PC-3 (cell line): ENCODE results near the gene VWDE. TPM values are rescaled to one million over a fixed set of nuclear protein-coding genes. Genes with fewer than 3 reads are reported as not detected.
A peak's percentile ranks its signal among the peaks of the same experiment; 100 is the strongest.

Source experiments
- ATAC-seq: fragments of 200-7000 bp; cut with Tn5 transposase; 2 replicates; pipeline ENCODE4 v1.9.1; 2020; ENCODE audit warnings: mild to moderate bottlenecking, moderate library complexity
- BruUV-seq: library from RNA; stranded (reverse); fragments of 400-500 nt; replicated peaks from 2 replicates; lab custom pipeline; 2021; lab: Mats Ljungman, UMichigan
- CTCF ChIA-PET: fragments of 300-600 bp; sonication (Branson Sonifier 250); formaldehyde crosslinking; loops from one replicate; lab custom pipeline; 2022; ENCODE audit warnings: antibody characterized with exemption; lab: Charles Lee
- POLR2A ChIA-PET: fragments of 300-600 bp; sonication (Branson Sonifier 250); formaldehyde crosslinking; loops from one replicate; lab custom pipeline; 2022; ENCODE audit warnings: antibody characterized with exemption; ENCODE audit not compliant: unreplicated experiment; lab: Charles Lee
- DNase-seq: peaks from one replicate; pipeline ENCODE4 v3.0.0-alpha.2; 2015
- H2AFZ ChIP-seq: fragments of 300-600 bp; sonication (generic); 2 replicates; pipeline ENCODE4 v1.6.0; 2016; ENCODE audit warnings: antibody characterized with exemption, low read length
- H3F3A ChIP-seq: fragments of 300-600 bp; sonication (generic); one replicate; pipeline ENCODE4 v1.6.0; 2017; ENCODE audit warnings: antibody characterized with exemption, low read length, control low read depth, mild to moderate bottlenecking; ENCODE audit not compliant: unreplicated experiment
- H3K27ac ChIP-seq: fragments of 300-600 bp; sonication (generic); 2 replicates; pipeline ENCODE4 v1.5.1; 2016; ENCODE audit warnings: mild to moderate bottlenecking, low read length
- H3K27me3 ChIP-seq: fragments of 300-600 bp; sonication (generic); 2 replicates; pipeline ENCODE4 v1.6.1; 2016; ENCODE audit warnings: low read length, mixed read lengths
- H3K36me3 ChIP-seq: fragments of 300-600 bp; sonication (generic); 2 replicates; pipeline ENCODE4 v1.6.1; 2016; ENCODE audit warnings: low read depth, mixed run types, low read length, mixed read lengths
- H3K4me1 ChIP-seq: fragments of 300-600 bp; sonication (generic); 2 replicates; pipeline ENCODE4 v1.5.1; 2016; ENCODE audit warnings: low read length; ENCODE audit not compliant: insufficient read depth
- H3K4me2 ChIP-seq: fragments of 300-600 bp; sonication (generic); 2 replicates; pipeline ENCODE4 v1.6.0; 2016; ENCODE audit warnings: low read length
- H3K4me3 ChIP-seq: fragments of 300-600 bp; sonication (generic); 2 replicates; pipeline ENCODE4 v1.5.1; 2016; ENCODE audit warnings: mild to moderate bottlenecking, low read length, mixed read lengths
- H3K79me2 ChIP-seq: fragments of 300-600 bp; sonication (generic); 2 replicates; pipeline ENCODE4 v1.6.1; 2017; ENCODE audit warnings: low read length, mixed read lengths
- H3K9ac ChIP-seq: fragments of 300-600 bp; sonication (generic); 2 replicates; pipeline ENCODE4 v1.6.0; 2016; ENCODE audit warnings: mild to moderate bottlenecking, low read length
- H3K9me2 ChIP-seq: fragments of 300-600 bp; sonication (generic); replicated peaks from 2 replicates; pipeline ENCODE4 v1.6.1; 2016; ENCODE audit warnings: mixed run types, low read length, mixed read lengths
- H3K9me3 ChIP-seq: fragments of 300-600 bp; sonication (generic); 2 replicates; pipeline ENCODE4 v1.6.1; 2016; ENCODE audit warnings: low read length, mixed read lengths
- H4K20me1 ChIP-seq: fragments of 300-600 bp; sonication (generic); 2 replicates; pipeline ENCODE4 v1.6.1; 2016; ENCODE audit warnings: low read length, mixed read lengths
- EZH2 ChIP-seq: fragments of 300-600 bp; sonication (generic); IDR thresholded peaks from one replicate; pipeline ENCODE4 v1.6.1; 2017; ENCODE audit warnings: antibody characterized with exemption, mild to moderate bottlenecking, low read length; ENCODE audit not compliant: unreplicated experiment
- EZH2phosphoT487 ChIP-seq: fragments of 300-600 bp; sonication (generic); IDR thresholded peaks from 2 replicates; pipeline ENCODE4 v1.6.1; 2018; ENCODE audit warnings: mild to moderate bottlenecking, antibody characterized with exemption, low read length, borderline replicate concordance
- intact Hi-C: fragments of 100-400 bp; cut with micrococcal nuclease; formaldehyde crosslinking; loops from 2 replicates; pipeline ENCODE4 v1.9.0; 2023
- total RNA-seq: library from RNA; depleted of rRNA; stranded (reverse); fragments of >200 nt; gene quantifications from 2 replicates; pipeline ENCODE4 v1.2.3, GENCODE V29; 2014
- TF ChIP-seq, protein P1 (sequence below): fragments of 300-600 bp; sonication (generic); conservative IDR thresholded peaks from 2 replicates; pipeline ENCODE4 v1.5.1; 2017; ENCODE audit warnings: antibody characterized with exemption, low read depth, mild to moderate bottlenecking, low read length

The VWDE gene
- total RNA-seq, 1 experiment from 2014 or later, result 7.7 TPM

DNA sequence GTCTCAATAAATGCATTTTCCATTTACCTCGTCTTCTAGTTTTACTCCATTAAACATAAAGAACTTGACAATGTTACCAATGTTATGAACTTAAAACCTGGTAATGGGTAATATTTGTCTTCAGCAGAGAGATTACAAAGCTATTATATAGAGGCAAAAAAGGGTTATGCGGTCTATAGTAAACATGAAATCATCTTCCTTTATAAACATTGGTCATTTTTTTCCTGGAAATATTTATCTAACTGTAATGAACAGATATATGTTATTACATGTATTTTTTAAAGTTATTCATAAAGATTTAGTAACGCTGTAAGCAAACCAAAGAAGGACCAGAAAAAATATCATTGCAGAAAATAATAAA, 1.3 kb downstream of the VWDE start:
- Histone ChIP-seq H3K9me2 (no peaks in the 10 kb centered on the region), H3K4me3 (peak overlapping the region; percentile 96), H3K27me3 (no peaks in the 10 kb centered on the region), H3F3A (no peaks in the 10 kb centered on the region), H3K9me3 (peaks cover 18% of the 10 kb centered on the region), H3K4me2 (peak overlapping the region; percentile 92), H4K20me1 (peaks cover 9% of the 10 kb centered on the region; the same call in 1 of the 2 replicates), H3K36me3 (peaks cover 20% of the 10 kb centered on the region), H3K79me2 (peaks cover 58% of the 10 kb centered on the region), H3K9ac (peak overlapping the region; percentile 81), H3K27ac (no peak overlapping the region), H3K4me1 (peaks cover 24% of the 10 kb centered on the region), H2AFZ (no peak overlapping the region)
- intact Hi-C loops, result no loop called here
- no TSS peak for BruUV-seq
- DNase-seq (peak; percentile 51), ATAC-seq (peak; percentile 11)
- TF ChIP-seq EZH2phosphoT487 (no peak), EZH2 (no peak)
- TF ChIP-seq, protein P1, sequence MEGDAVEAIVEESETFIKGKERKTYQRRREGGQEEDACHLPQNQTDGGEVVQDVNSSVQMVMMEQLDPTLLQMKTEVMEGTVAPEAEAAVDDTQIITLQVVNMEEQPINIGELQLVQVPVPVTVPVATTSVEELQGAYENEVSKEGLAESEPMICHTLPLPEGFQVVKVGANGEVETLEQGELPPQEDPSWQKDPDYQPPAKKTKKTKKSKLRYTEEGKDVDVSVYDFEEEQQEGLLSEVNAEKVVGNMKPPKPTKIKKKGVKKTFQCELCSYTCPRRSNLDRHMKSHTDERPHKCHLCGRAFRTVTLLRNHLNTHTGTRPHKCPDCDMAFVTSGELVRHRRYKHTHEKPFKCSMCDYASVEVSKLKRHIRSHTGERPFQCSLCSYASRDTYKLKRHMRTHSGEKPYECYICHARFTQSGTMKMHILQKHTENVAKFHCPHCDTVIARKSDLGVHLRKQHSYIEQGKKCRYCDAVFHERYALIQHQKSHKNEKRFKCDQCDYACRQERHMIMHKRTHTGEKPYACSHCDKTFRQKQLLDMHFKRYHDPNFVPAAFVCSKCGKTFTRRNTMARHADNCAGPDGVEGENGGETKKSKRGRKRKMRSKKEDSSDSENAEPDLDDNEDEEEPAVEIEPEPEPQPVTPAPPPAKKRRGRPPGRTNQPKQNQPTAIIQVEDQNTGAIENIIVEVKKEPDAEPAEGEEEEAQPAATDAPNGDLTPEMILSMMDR, result no peak
- POLR2A ChIA-PET, result interaction anchor here (0.6 kb wide), 1 partner anchor 31 kb away, joined by 3 read pairs; no protein-coding TSS in a partner anchor
- CTCF ChIA-PET, result no interaction called here

DNA sequence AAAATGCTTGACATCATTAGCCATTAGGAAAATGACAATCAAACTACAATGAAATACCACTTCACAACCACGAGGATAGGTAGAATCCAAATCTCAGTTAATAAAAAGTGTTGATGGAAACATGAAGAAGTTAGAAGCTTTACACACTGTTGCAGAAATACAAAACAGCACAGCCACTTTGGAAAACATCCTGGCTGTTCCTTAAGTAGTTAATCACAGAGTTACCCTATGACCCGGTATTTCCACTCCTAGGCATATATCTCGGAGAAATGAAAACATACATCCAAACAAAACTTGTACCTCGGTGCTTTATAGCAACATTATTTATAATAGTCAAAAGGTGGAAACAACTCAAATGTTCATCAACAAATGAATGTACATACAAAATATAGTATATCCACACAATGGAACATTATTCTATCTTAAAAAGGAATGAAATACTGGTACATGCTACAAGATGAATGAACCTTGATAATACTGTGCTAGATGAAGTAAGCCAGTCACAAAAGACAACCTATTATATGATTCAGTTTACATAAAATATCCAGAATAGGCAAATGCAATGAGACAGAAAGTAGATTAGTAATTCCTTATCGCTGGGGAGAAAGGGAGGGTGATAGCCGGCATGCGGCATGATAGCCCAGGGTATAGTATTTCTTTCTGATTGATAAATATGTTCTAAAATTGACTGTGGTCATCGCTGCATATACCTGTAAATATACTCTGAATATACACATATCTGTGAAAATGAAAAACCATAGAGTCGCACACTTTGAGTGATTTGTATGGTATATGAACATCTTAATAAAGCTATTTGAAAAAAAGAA, 1.9 kb downstream of the VWDE start:
- ChIA-PET CTCF (no interaction called here), POLR2A (no interaction called here)
- Histone ChIP-seq H3K4me2 (peak overlapping the region; percentile 92), H3K9me3 (peaks cover 18% of the 10 kb centered on the region), H4K20me1 (peaks cover 9% of the 10 kb centered on the region; the same call in 1 of the 2 replicates), H3K27me3 (no peaks in the 10 kb centered on the region), H3K9ac (peak overlapping the region; percentile 81; the same call in 1 of the 2 replicates), H3K4me3 (peak overlapping the region; percentile 96), H3F3A (no peaks in the 10 kb centered on the region), H3K79me2 (peaks cover 64% of the 10 kb centered on the region), H3K9me2 (no peaks in the 10 kb centered on the region), H3K4me1 (peaks cover 24% of the 10 kb centered on the region), H2AFZ (no peak overlapping the region), H3K36me3 (peaks cover 21% of the 10 kb centered on the region), H3K27ac (no peak overlapping the region)
- intact Hi-C loops, result no loop called here
- DNase-seq (no peak), ATAC-seq (no peak)
- BruUV-seq, result no TSS peak
- no peak for TF ChIP-seq EZH2phosphoT487
- no peak for TF ChIP-seq EZH2
- TF ChIP-seq, protein P1, result no peak

DNA sequence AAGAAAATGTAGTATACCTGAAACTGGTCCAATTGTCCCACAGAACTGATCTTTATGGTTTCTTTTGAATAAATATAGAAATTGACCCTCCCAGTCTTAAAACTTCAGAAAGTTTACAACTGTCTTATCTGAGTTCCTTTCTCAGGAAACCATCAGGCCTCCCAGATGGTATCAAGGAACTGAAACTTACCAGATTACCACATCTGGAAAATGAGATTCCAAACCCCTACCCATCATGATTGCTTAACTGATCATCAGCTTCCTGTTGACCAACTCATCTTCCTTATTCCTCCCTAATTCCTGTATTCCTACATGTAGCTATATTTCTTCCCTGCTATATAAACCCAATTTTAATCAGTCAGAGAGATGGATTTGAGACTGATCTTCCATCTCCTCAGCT, 5.5 kb downstream of the VWDE start:
- Histone ChIP-seq H3K4me1 (peaks cover 17% of the 10 kb centered on the region), H4K20me1 (peaks cover 9% of the 10 kb centered on the region; the same call in 1 of the 2 replicates), H3K9me3 (peaks cover 18% of the 10 kb centered on the region), H3K9me2 (no peaks in the 10 kb centered on the region), H3K27ac (no peak overlapping the region), H3K79me2 (peaks cover 67% of the 10 kb centered on the region), H3K4me3 (no peak overlapping the region), H2AFZ (no peak overlapping the region), H3K36me3 (peaks cover 21% of the 10 kb centered on the region), H3K4me2 (no peak overlapping the region), H3F3A (no peaks in the 10 kb centered on the region), H3K9ac (no peak overlapping the region), H3K27me3 (no peaks in the 10 kb centered on the region)
- ChIA-PET POLR2A (no interaction called here), CTCF (no interaction called here)
- intact Hi-C loops, result no loop called here
- DNase-seq (no peak), ATAC-seq (no peak)
- BruUV-seq, result no TSS peak
- TF ChIP-seq EZH2 (no peak), EZH2phosphoT487 (no peak)
- TF ChIP-seq, protein P1, result no peak
